Islet precursor cell (in vitro differentiated cells): ENCODE measurements around the gene EFNB2.

ENCODE experiments used
- DNase-seq: peaks from one replicate; pipeline ENCODE4 v3.0.0-alpha.2; 2018

The EFNB2 gene

GRCh38 chr13:106499113-106499512 is 36.3 kb downstream of the EFNB2 start:
- no peak for DNase-seq

- no peak for DNase-seq
These were observed 36.9 kb downstream of the EFNB2 start for GRCh38 chr13:106498571-106498970.

- no peak for DNase-seq
These were observed 37.3 kb downstream of the EFNB2 start for GRCh38 chr13:106498158-106498557.

GRCh38 chr13:106497079-106497478 is 38.4 kb downstream of the EFNB2 start:
- DNase-seq, result no peak

- no peak for DNase-seq
These were observed 39.1 kb downstream of the EFNB2 start for GRCh38 chr13:106496072-106496997.

- DNase-seq, result no peak
These were observed 40.5 kb downstream of the EFNB2 start for GRCh38 chr13:106494936-106495335.

- DNase-seq, result no peak
These were observed 41.0 kb downstream of the EFNB2 start for GRCh38 chr13:106494506-106494905.

GRCh38 chr13:106493533-106494220 is 41.8 kb downstream of the EFNB2 start:
- peak; percentile 61 for DNase-seq

GRCh38 chr13:106492588-106493475 is 42.6 kb downstream of the EFNB2 start:
- DNase-seq, result peak; percentile 37

- peak; percentile 43 for DNase-seq
These were observed 43.4 kb downstream of the EFNB2 start for GRCh38 chr13:106491928-106492587.

- DNase-seq, result no peak
These were observed 44.0 kb downstream of the EFNB2 start for GRCh38 chr13:106491463-106491862.

- DNase-seq, result no peak
These were observed 44.7 kb downstream of the EFNB2 start for GRCh38 chr13:106490569-106491321.

GRCh38 chr13:106489849-106490568 is 45.5 kb downstream of the EFNB2 start:
- DNase-seq, result no peak

GRCh38 chr13:106488686-106489085 is 46.8 kb downstream of the EFNB2 start:
- DNase-seq, result no peak

- no peak for DNase-seq
These were observed 47.4 kb downstream of the EFNB2 start for GRCh38 chr13:106488076-106488475.

GRCh38 chr13:106487129-106487528 is 48.3 kb downstream of the EFNB2 start:
- no peak for DNase-seq

- DNase-seq, result no peak
These were observed 49.2 kb downstream of the EFNB2 start for GRCh38 chr13:106486287-106486686.

GRCh38 chr13:106484537-106485193 is 50.8 kb downstream of the EFNB2 start:
- DNase-seq, result no peak

- DNase-seq, result peak; percentile 85
These were observed 51.4 kb downstream of the EFNB2 start for GRCh38 chr13:106484084-106484483.

- DNase-seq, result no peak
These were observed 53.5 kb downstream of the EFNB2 start for GRCh38 chr13:106481919-106482318.
